Fibroblast of skin of left quadriceps (primary cell): ENCODE results near the gene CHRNA3.
A peak's percentile ranks its signal among the peaks of the same experiment; 100 is the strongest.

Experiments
- DNase-seq, 2 experiments: peaks; one replicate each; pipeline ENCODE4 v3.0.0-alpha.2; 2013; ENCODE audit warnings: low read depth in 2 of 2

CHRNA3 gene

DNA sequence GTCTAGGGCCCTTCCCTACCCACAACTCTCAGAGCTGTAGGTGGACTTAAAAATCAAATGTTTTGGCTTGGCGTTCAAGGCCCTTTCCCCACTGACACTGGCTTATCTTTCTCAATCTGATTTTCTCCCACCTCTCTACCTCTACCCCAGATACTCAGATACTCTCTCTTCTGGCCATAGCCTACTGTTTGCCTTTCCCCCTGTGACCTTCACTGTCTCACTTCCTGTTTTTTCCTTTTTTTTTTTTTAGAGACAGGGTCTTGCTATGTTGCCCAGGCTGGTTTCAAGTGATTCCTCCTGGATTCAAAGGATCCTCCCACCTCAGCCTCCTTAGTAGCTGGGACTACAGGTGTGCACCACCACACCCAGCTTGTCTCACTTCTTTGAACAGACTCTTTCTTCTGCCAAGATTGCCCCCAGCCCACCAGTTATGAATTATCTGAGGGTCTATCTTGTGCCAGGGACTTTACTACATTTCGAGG, 15.6 kb upstream of the CHRNA3 start:
- DNase-seq = no peak

DNA sequence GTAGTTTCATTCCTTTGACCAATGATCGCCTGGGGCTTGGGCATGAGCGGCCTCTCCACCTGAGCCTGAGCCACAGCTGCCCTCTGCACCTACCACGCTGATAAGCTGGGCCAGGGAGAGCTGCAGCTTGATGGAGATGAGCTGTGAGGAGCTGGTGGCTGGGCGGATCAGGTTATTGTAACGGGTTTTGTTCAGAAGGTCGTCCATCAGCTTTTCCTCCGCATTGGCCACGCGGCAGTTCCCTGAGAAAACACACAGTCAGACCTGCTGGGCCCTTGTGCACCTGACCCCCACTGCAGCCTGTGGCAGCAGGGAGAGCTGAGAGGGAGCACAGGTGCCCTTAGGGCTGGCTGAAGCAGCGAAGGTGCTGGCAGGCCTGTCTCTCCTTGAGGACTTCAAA, 14.6 kb upstream of the CHRNA3 start:
- no peak for DNase-seq

DNA sequence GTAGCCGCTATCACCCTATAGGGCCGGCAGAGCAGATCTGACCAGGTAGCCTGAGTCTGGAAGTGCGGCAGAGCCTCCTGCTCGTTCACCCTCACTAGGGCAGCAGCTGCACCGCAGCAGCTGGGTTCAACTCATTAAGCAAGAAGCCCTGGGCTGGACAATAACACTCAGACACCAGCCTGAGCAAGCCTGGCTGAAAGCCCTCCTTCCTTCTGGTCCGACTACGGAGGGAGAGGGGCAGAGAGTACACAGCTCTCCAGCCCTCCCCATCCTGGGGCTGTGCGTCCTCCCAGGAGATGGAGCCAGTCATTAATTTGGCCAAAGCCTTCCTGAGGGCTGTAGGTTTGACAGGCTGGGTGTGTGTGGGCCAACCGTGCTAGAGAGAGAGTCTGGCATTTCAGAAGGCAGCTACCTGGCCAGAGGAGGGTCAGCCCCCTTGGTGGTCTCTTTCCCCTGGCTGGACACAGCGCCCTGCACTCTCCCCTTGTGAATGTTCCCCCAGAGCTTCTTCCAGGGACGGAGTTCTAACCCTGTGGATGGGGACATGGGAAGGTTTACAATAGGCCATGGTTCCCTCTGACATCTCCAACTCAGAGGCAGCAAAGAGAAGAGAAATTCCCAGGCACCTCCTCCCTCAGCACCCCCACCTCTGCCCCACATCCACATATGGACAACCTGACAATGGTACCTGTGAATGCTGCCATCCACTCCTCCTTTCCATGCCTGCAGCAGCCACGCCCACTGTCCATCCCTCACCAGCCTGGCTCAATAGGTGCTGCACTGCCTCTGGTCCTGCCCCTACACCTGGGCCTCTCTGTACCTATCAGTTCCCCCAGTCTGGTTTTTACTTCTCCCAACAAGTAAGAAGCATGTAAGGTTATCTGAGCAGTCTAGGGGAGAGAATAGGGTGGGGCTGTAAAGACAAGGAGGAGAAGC, 13.7 kb upstream of the CHRNA3 start:
- DNase-seq = no peak

DNA sequence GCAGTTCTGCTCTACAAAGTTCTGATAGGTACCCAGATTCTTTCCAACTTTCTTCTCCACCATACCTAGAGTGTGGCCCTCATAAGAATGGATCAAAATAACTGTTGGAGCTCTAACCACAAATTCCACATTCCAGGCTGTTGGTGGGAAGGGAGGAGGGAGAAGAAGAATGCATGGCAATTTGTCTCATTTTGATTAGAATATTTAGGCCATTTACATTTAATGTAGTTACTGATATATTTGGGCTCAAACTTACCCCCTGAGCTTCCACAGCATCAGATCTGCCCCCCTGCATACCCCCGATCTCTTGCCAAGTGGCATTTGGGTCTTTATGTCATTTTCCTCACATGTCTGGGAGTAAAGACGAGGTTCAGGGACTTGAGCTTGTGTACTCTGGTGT, 12.6 kb upstream of the CHRNA3 start:
- DNase-seq = no peak

DNA sequence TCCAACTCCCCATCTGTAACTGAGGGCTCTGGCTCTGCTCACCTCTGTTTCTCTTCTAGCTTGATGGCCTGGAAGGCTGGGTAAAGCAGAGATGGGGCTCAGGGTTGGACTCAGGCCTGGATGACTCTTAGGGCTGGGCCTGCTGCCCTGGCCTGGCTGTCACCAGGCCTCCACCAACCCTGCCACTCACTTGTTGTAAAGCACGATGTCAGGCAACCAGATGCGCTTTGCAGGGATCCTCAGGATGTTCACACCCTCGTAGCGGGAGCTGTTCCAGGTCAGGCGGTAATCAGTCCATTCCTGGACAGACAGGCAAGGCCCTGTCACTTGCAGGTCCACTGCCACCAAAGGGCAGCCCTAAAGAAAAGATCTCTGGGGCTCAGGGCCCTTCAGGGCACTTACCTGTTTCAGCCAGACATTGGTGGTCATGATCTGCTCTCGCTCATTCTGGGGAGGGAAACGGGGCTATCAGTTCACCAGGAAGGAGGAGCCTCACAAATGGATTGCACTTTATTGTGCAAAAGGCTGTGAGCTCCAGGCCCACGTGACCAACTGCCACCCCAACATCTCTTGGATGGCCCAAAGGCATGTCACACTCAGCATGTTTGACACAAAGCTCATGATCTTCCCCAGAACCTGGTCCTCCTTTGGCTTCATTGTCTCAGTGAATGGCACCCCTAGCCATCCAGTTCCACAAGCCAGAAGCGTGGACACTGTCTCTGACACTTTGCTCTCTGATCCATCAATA, 10.3 kb upstream of the CHRNA3 start:
- no peak for DNase-seq

DNA sequence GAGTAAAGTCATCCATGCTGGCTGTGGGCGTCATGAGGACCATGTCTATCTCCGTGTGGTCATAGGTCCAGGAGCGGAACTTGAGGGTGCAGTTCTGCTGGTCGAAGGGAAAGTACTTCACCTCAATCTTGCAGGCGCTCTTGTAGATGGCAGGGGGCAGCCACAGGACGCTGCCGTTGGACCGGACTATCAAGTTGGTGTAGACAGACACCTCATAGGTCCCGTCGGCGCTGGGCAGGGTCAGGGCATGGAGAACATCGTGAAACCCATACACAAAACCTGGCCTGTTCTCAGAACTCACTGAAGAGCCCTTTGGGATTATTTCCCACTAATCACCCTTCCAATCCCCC, 8.9 kb upstream of the CHRNA3 start:
- DNase-seq = no peak

DNA sequence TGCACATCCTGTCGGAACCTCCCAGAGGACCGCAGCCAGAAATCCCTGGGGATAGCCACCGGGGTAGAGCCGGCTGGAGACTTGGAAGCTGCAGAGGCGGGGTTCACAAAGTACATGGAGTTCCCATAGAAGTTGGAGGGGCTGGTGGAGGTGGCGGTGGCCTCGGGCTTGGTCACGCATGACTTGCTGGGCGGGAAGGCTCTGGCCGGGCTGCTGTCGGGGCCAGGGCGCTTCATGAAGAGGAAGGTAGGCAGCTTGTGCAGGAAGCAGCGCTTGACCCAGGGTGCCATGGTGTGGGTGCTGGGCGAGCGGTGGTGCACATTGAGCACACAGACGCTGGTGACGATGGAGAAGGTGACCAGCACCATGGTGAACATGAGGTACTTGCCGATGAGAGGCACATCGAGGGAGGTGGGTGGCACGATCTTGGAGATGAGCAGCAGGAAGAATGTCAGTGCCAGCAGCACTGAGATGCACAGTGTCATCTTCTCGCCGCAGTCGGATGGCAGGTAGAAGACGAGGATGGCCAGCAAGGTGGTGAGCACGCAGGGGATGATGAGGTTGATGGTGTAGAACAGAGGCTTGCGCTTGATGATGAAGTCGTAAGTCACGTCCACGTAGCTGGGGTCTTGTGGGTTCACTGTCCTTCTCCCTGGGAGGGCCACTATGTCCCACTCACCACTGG, 8.4 kb upstream of the CHRNA3 start:
- DNase-seq = no peak

DNA sequence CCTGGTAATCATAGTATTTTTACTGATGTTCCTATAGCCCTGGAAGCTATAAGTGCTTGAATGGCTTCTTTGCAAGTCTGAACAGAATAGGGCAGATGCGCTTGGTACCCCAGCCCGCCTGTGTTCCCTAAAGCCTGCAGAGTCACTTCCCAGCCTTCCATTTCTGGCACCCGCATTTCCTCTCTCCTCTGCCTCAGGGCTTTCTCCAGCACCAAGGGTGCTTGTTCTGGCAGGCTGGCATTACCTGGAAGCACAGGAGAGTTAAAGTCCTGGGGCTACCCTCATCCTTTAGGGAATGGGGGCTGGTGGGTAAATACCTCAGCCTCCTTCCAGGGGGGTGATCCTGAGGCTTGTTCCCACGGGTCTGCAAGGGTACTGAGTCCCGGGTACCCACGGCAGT, 7.4 kb upstream of the CHRNA3 start:
- no peak for DNase-seq

DNA sequence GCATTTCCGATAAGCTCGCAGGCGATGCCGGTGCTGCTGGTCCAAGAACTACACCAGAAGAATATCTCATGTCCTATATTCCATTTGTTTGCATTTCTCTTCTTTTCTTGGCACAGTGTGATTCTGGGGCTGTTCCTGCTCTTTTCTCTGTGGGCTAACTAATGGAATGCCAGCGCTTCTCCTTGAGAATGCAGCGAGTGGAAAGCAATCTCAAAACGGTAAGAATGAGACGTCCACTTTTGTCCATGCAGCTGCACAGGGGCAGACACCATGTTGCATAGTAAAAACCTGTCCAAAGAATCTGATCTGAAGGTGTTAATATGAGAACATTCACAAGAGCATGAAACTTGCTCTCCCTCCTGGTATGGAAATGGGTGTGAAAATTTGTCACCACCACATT, 6.6 kb upstream of the CHRNA3 start:
- no peak for DNase-seq

DNA sequence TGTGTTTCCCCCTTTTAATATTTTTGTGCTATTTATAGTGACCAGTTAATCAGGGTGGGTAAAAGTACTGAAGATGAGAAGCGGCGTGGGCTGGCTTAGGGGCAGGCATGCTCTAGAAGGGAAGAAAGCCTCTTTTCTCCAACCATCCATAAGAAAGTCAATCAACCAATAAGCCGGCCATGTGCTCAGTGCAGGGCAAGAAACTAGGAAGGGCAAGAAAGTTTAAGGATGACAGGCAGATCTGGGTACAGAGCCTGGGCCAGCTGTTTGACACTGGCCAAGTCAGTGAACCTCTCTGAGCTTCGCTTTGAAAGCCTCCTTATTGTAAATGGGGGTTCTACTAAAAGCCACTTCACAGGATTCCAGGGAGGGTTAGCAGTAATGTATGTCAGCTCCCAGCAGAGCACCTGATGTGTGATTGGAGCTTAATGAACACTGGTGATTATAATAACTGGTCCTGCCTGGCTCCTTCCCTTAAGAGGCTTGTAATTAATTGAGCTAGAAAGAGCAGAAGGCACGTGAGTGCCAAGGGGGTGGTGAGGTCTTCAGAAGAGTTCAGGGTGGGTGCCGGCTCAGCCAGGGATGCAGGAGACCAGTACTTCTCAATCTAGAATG, 5.7 kb upstream of the CHRNA3 start:
- DNase-seq = no peak

DNA sequence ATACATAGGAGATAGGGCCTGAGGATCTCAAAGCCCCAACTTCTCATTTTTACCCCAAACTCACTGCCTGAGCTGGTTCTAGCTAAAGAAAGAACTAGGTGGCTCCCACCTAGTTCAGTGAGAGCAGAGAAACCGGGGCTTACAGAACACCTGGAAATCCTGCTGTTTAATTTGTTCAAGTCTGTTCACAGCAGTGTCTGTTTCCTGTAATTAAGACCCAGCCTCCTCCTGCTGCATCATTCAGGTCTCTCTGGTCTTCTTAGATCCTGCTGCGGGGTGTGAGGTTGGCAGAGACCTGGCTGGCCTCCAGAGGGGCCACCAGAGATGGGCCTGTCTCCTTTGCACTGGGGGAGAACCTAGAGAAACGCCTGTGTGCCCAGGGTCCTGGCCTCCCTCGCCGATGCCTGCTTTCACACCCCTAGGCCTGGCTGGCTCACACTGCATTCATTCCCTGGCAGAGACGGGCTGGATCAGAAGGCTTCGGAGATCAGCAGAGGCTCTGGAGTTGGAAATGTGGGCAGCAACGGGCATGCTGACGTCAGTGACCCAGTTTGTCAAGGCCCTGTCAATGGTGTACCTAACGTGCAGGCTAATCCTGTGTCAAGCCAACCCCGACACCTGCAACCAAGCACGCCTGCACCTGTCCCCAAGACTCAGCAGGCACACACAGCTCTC, 4.9 kb upstream of the CHRNA3 start:
- DNase-seq = no peak

DNA sequence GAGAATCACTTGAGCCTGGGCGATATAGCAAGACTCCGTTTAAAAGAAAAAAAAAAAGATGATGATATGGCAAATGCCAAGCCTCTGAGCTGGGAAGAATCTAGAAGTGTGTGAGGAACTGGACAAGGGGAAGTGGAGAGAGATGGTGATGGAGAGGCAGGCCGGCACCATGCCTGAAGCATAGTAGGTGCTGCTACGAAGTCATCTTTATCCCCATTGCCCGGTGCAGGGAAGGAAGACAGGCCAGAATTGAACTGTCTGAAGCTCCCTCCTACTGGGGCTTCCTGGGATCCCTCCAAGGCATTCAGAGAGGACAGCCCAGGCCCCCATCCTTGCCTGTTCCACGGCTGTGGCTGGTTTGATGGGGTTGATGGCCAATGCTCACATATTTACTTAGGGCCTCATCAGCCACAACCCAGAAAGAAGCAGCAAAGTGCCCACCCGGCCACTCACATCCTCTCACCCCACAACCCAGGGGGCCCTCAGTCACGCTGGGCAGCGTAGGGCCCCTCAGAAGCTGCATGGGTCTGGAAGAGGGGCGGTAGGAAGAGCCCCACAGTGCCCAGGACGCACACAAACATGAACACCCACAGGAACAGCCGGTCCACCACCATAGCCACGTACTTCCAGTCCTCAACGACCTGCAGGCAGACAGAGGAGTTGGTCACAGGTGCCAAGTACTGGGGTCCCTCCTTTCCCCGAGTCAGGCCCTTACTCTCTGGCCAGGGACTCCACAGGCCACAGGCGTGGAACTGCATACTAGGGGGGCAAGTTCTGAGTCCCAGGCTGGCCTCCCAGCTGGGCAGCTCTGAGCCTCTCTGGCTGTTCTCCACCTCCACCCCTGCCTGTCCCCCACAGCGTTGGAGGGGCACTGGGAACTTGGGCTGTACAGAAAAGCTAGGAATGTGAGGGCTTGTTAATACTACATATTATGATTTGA, 4.1 kb upstream of the CHRNA3 start:
- no peak for DNase-seq

DNA sequence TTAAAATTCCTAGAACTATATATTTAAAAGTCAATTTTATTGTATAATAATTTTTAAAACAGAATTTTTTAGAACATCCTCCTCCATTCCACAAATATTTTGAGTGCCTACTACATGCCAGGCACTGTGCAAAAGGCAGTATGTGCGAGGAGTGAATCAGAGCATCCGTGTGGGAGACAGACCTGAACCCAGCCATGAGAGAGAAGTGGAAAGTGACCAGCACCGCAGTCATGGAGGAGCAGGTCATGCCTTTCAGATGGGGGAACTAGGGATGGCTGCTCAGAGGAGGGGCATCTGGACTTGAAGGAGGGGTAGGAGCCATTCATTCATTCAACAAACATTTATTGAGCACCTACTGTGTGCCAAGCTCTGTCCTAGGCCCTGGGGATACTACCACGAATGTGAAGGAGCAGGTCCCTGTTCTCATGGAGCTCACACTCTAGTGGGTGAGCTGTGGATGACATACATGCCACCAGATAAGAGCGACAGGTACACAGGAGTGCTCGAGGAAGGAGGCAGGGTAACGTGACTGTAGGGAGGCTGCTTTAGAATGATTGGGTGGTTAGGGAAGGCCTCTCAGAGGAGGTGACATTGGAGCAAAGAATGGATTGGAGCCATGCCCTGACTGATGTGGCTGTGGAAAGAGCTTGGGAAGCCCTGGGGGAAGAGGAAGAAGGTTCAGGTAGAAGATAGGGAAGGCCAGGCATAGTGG, 3.1 kb upstream of the CHRNA3 start:
- DNase-seq = no peak

DNA sequence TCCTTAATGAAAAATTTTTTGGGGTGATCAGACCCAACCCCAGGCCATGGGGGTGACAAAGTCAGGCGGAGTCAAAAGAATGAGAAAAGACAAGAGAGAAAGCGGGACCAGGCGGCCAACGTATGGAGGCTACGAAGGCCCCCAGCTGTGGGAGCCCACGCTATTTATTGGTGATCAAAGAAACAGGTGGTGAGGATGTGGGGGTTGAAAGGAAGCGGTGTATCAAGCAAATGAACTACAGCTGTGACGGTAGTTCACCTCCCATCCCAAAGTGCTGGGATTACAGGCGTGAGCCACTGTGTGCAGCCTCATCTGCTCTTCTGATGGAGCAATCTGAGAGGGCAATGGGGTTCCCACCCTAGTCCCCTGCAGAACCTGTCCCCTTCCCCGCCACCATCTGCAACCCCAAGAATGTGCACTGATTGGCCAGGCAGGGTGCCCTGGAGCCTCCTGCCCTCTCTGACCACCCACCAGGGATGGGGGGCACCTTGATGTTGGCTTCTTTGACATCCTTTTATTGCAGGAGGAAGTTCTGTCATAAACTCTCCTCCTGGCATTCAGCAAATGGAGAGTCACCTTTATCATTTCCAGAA, 1.1 kb upstream of the CHRNA3 start:
- DNase-seq = no peak

DNA sequence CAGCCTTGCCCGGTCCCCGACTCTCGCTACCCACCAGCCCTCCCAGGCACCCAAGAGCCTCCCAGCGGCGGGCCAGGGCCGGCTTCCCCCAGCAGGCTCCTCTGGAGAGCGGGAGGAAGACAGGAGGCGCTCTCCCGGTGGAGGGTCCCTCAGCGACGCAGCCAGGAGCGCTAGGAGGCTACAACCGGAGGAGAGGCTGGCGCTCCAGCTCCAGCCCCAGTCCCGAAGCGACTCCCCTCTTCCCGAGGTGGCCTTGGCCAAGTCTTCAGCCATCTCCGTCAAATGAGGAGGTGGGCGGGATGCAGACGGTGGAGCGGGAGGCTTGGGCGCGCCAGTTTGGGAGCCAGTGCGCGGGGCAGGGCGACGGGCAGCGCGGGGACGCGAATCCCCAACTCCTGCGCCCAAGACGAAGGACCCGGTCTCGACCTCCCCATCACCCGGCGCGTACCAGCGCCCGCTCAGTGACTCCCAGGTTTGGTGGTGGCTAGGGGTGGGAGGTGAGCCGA, 722 bp downstream of the CHRNA3 start:
- no peak for DNase-seq

DNA sequence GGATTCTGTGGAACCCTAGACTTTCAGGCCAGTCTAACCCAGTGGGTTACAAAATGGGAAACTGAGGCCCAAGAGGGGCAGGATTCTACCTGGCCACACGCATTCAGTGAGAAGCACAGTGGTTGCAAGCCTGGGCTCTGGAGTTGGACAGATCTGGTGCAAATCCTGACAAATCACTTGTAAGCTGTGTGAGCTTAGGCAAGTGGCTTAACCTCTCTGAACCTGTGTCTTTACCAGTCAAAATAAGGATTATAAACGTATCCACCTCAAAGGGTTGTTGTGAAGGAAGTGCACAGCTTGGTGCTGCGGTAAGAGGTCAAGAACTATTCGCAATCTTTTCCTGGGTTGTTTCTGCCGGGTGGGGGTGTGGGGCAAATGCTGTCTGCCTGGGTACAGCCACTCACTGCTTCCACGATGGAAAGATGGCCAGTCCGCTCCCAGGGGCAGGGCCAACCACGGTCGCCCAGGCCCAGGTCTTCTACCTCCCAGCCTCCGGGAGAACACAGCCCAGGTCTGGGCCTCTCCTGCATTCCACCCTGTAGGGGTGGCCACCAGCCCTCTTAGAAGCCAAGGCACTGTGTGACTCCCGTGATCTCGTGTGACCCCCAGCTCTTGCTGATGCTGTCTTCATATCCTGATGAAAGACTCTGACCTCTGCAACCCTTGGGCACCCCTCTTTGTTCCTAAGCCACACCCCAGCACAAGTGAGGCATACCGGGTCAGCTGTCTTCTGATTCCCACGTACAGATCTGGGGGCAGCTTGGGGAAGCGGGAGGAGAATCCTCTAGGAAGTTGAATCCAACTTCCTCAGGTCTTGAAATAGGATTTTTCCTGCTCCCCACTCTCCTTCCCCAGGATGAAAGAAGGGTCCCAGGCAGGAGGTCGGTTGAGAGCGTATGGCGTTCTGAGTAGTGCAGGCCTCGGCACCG, 1.5 kb downstream of the CHRNA3 start:
- DNase-seq = no peak

DNA sequence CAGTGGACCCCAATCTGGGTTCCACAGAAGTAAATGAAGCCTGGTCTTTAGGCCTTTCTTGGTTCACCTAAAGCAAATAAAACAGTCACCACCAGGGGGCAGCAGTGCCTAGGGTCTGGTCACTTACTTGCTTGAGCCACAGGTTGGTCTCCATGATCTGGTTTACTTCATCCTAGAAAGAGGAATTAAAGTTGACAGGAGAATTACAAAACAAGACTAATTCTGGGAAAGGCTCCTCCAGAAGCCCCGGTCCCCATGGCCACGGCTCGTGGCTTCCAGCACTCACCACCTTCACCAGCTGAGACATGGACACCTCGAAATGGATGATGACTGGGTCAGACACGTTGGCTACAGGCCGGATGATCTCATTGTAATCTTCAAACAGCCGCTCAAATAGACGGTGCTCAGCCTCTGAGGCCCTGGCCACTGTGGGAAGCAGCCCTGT, 2.3 kb downstream of the CHRNA3 start:
- DNase-seq = peak; percentile 77

DNA sequence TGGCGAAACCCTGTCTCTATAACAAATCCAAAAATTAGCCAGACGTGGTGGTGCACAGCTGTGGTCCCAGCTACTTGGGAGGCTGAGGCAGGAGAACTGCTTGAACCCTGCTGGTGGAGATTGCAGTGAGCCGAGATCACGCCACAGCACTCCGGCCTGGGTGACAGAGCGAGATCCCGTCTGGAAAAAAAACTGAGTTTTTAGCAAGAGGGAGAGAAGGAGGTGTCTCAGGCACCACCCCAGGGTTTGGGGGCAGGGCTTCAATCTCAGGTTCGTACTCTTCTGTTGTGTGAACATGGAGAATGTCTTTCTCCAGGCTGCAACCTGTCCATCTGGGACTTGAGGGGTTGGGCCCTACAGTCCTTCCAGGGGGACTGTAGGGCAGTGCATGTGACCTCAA, 2.7 kb downstream of the CHRNA3 start:
- no peak for DNase-seq
